H1 (cell line): Measurements from ENCODE around the gene TRIM9. TPM values are rescaled to one million over a fixed set of nuclear protein-coding genes. Genes with fewer than 3 reads are reported as not detected.

Source experiments
- CTCF ChIA-PET: fragments of 300-600 bp; sonication (Branson Sonifier 250); formaldehyde crosslinking; loops from one replicate; lab custom pipeline; 2021; ENCODE audit not compliant: partially characterized antibody; lab: Charles Lee
- POLR2A ChIA-PET: fragments of 300-600 bp; sonication (Branson Sonifier 250); formaldehyde crosslinking; loops from one replicate; lab custom pipeline; 2021; ENCODE audit warnings: inconsistent platforms; ENCODE audit not compliant: partially characterized antibody; lab: Charles Lee
- DNase-seq, 2 experiments: peaks; one replicate each; pipeline versions ENCODE4 v3.0.0 to v3.0.0-alpha.2; 2010 to 2022; ENCODE audit warnings: low spot score in 2 of 2, low read depth in 1 of 2, mixed read lengths in 1 of 2
- FAIRE-seq: peaks from 2 replicates; lab custom pipeline; 2011; peaks lifted over from hg19 to GRCh38; lab: Jason Lieb, UNC
- H2AFZ ChIP-seq: 2 replicates; pipeline ENCODE4 v1.8.1; 2012; ENCODE audit warnings: low read length, inconsistent platforms
- H2AK5ac ChIP-seq: 2 replicates; pipeline ENCODE4 v1.6.1; 2013; ENCODE audit warnings: low read depth, low read length
- H2BK120ac ChIP-seq: replicated peaks from 2 replicates; pipeline ENCODE3; 2013; ENCODE audit warnings: low read depth, low read length, inconsistent platforms
- H2BK12ac ChIP-seq: 2 replicates; pipeline ENCODE4 v1.6.1; 2013; ENCODE audit warnings: low read depth, low read length
- H2BK15ac ChIP-seq: 2 replicates; pipeline ENCODE4 v1.6.1; 2013; ENCODE audit warnings: low read length
- H2BK20ac ChIP-seq: 2 replicates; pipeline ENCODE4 v1.6.1; 2013; ENCODE audit warnings: low read length
- H2BK5ac ChIP-seq: 2 replicates; pipeline ENCODE4 v1.6.1; 2013; ENCODE audit warnings: low read depth, low read length
- H3K14ac ChIP-seq: 2 replicates; pipeline ENCODE4 v1.6.1; 2013; ENCODE audit warnings: inconsistent platforms; ENCODE audit not compliant: insufficient read length
- H3K18ac ChIP-seq: 2 replicates; pipeline ENCODE4 v1.6.1; 2013; ENCODE audit warnings: low read length; ENCODE audit errors: extremely low read depth
- H3K23ac ChIP-seq: 2 replicates; pipeline ENCODE4 v1.6.1; 2013; ENCODE audit warnings: inconsistent platforms; ENCODE audit not compliant: insufficient read length
- H3K23me2 ChIP-seq: 2 replicates; pipeline ENCODE4 v1.6.1; 2013; ENCODE audit warnings: low read depth, low read length
- H3K27ac ChIP-seq: 2 replicates; pipeline ENCODE4 v1.6.1; 2011; ENCODE audit warnings: low read depth, low read length, inconsistent platforms
- H3K27me3 ChIP-seq, 4 experiments: replicated peaks in 1 of 4; 1 replicate in 1 of 4; 2 replicates in 3 of 4; pipeline versions ENCODE4 v1.6.1 to v1.8.1; 2011 to 2013; ENCODE audit warnings: low read length in 3 of 4, mild to moderate bottlenecking in 3 of 4, inconsistent platforms in 2 of 4, mixed read lengths in 2 of 4, moderate library complexity in 1 of 4; ENCODE audit not compliant: control insufficient read depth in 3 of 4, insufficient read depth in 3 of 4; ENCODE audit errors: extremely low read depth in 1 of 4
- H3K36me3 ChIP-seq, 4 experiments: 2 replicates each; pipeline versions ENCODE4 v1.6.1 to v1.8.1; 2011 to 2013; ENCODE audit warnings: mild to moderate bottlenecking in 4 of 4, low read length in 3 of 4, moderate library complexity in 2 of 4, control low read depth in 1 of 4, inconsistent platforms in 1 of 4; ENCODE audit not compliant: insufficient read depth in 4 of 4, control insufficient read depth in 2 of 4
- H3K4ac ChIP-seq: replicated peaks from 2 replicates; pipeline ENCODE3; 2013; ENCODE audit warnings: low read length, low read depth, mixed read lengths, inconsistent platforms; ENCODE audit not compliant: insufficient read length
- H3K4me1 ChIP-seq, 4 experiments: replicated peaks in 1 of 4; 1 replicate in 1 of 4; 2 replicates in 3 of 4; pipeline versions ENCODE4 v1.6.1 to v1.8.1; 2011 to 2013; ENCODE audit warnings: low read length in 3 of 4, inconsistent platforms in 2 of 4, mixed read lengths in 1 of 4; ENCODE audit not compliant: insufficient read depth in 4 of 4, control insufficient read depth in 3 of 4
- H3K4me2 ChIP-seq, 2 experiments: 2 replicates each; pipeline versions ENCODE4 v1.6.1 to v1.8.1; 2011 to 2013; ENCODE audit warnings: low read depth in 2 of 2, low read length in 2 of 2, control low read depth in 1 of 2, inconsistent platforms in 1 of 2, mild to moderate bottlenecking in 1 of 2; ENCODE audit not compliant: insufficient read depth in 1 of 2
- H3K4me3 ChIP-seq, 4 experiments: fragments of 200-600, 300-600 bp in 1 of 4; sonication (generic), shearing (Covaris generic), sonication (Bioruptor Twin) in 1 of 4; 2 replicates each; pipeline versions ENCODE4 v1.5.1 to v1.8.1; 2011 to 2016; ENCODE audit warnings: low read length in 4 of 4, low read depth in 3 of 4, control low read depth in 2 of 4, inconsistent platforms in 2 of 4, mild to moderate bottlenecking in 2 of 4, mixed read lengths in 1 of 4, moderate library complexity in 1 of 4; ENCODE audit not compliant: insufficient read depth in 2 of 4; ENCODE audit errors: extremely low read depth in 1 of 4
- H3K56ac ChIP-seq: replicated peaks from 2 replicates; pipeline ENCODE3; 2013; ENCODE audit warnings: low read depth, mild to moderate bottlenecking, mixed read lengths, low read length, inconsistent platforms; ENCODE audit not compliant: insufficient read length
- H3K79me1 ChIP-seq: 2 replicates; pipeline ENCODE4 v1.6.1; 2013; ENCODE audit warnings: low read depth, low read length, control low read depth
- H3K79me2 ChIP-seq, 2 experiments: 2 replicates each; pipeline versions ENCODE4 v1.6.1 to v1.8.1; 2012 to 2013; ENCODE audit warnings: low read length in 2 of 2, mild to moderate bottlenecking in 2 of 2, inconsistent platforms in 1 of 2; ENCODE audit not compliant: insufficient read depth in 2 of 2, control insufficient read depth in 1 of 2
- H3K9ac ChIP-seq, 4 experiments: replicated peaks in 1 of 4; 1 replicate in 1 of 4; 2 replicates in 3 of 4; pipeline versions ENCODE4 v1.6.1 to v1.8.1; 2011 to 2013; ENCODE audit warnings: low read depth in 3 of 4, low read length in 3 of 4, control low read depth in 2 of 4, mild to moderate bottlenecking in 2 of 4, moderate library complexity in 2 of 4, inconsistent platforms in 1 of 4; ENCODE audit errors: extremely low read depth in 1 of 4
- H3K9me3 ChIP-seq, 2 experiments: 2 replicates each; pipeline versions ENCODE4 v1.6.1 to v1.8.1; 2012 to 2013; ENCODE audit warnings: mild to moderate bottlenecking in 2 of 2, moderate library complexity in 2 of 2, control low read depth in 1 of 2, inconsistent platforms in 1 of 2, low read depth in 1 of 2, low read length in 1 of 2, mixed read lengths in 1 of 2; ENCODE audit not compliant: insufficient read depth in 2 of 2
- H4K20me1 ChIP-seq, 2 experiments: replicated peaks in 1 of 2; 2 replicates each; pipeline versions ENCODE3 to v1.8.1; 2011 to 2013; ENCODE audit warnings: inconsistent platforms in 2 of 2, low read length in 2 of 2, mild to moderate bottlenecking in 1 of 2; ENCODE audit not compliant: insufficient read depth in 2 of 2, control insufficient read depth in 1 of 2
- H4K5ac ChIP-seq: 2 replicates; pipeline ENCODE4 v1.6.1; 2013; ENCODE audit warnings: low read length, low read depth, mixed read lengths, inconsistent platforms; ENCODE audit not compliant: insufficient read length
- H4K8ac ChIP-seq: 2 replicates; pipeline ENCODE4 v1.8.0; 2013; ENCODE audit warnings: mild to moderate bottlenecking, moderate library complexity, low read length, inconsistent platforms; ENCODE audit not compliant: insufficient read depth; ENCODE audit errors: extremely low read depth
- H4K91ac ChIP-seq: replicated peaks from 2 replicates; pipeline ENCODE3; 2013; ENCODE audit warnings: low read length, mixed read lengths, inconsistent platforms; ENCODE audit not compliant: insufficient read length
- ASH2L ChIP-seq: fragments of 200-600, 300-600 bp; sonication (generic); IDR thresholded peaks from one replicate; pipeline ENCODE4 v1.7.1; 2017; ENCODE audit warnings: low read length
- CTBP2 ChIP-seq: IDR thresholded peaks from 2 replicates; pipeline ENCODE4 v1.7.0; 2011; ENCODE audit warnings: borderline replicate concordance, mild to moderate bottlenecking, moderate library complexity, mixed read lengths, low read length; ENCODE audit not compliant: insufficient read depth, insufficient read length
- KDM4A ChIP-seq: IDR thresholded peaks from one replicate; pipeline ENCODE4 v1.7.1; 2012; ENCODE audit warnings: low read depth, mild to moderate bottlenecking, moderate library complexity, low read length, inconsistent platforms; ENCODE audit not compliant: severe bottlenecking
- RNF2 ChIP-seq: fragments of 200-900, 300-1000 bp; sonication (generic); IDR thresholded peaks from 2 replicates; pipeline ENCODE4 v1.7.1; 2016; ENCODE audit warnings: borderline replicate concordance, low read depth, mild to moderate bottlenecking, antibody characterized with exemption, low read length; ENCODE audit not compliant: poor library complexity, severe bottlenecking; ENCODE audit errors: missing control alignments
- SP4 ChIP-seq: IDR thresholded peaks from 2 replicates; pipeline ENCODE4 v1.6.1; 2012; ENCODE audit warnings: low read length, inconsistent platforms
- TAF1 ChIP-seq: IDR thresholded peaks from 2 replicates; pipeline ENCODE4 v1.6.1; 2011; ENCODE audit warnings: mild to moderate bottlenecking, low read depth, low read length
- TBP ChIP-seq: IDR thresholded peaks from 2 replicates; pipeline ENCODE4 v1.6.1; 2011; ENCODE audit warnings: low read depth, low read length, improper control_type of control experiment
- TCF12 ChIP-seq: IDR thresholded peaks from 2 replicates; pipeline ENCODE4 v1.6.1; 2011; ENCODE audit warnings: low read depth, mild to moderate bottlenecking, low read length
- YY1 ChIP-seq: IDR thresholded peaks from 2 replicates; pipeline ENCODE4 v1.6.1; 2011; ENCODE audit warnings: low read depth, mild to moderate bottlenecking, low read length
- polyA plus RNA-seq, 7 experiments: library from polyadenylated mRNA; depleted of rRNA in 3 of 7; stranded (reverse) in 5 of 7; unstranded in 2 of 7; fragments of >200 nt in 5 of 7; fragments of 200-250 nt in 2 of 7; gene quantifications; 1 replicate in 5 of 7; 2 replicates in 1 of 7; 4 replicates in 1 of 7; pipeline versions ENCODE4 v1.2.1 to v1.2.3, GENCODE V29; 2011 to 2013; ENCODE audit warnings: missing spikeins in 2 of 7, mixed read lengths in 2 of 7
- total RNA-seq: library from RNA; stranded (reverse); fragmentation: NEBNext Ultra II Directional; extraction: Animal tissue kit (Norgen Biotek cat#: 25700); gene quantifications from 2 replicates; pipeline ENCODE4 v1.2.1, GENCODE V29; 2021
- TF ChIP-seq, protein P1 (sequence below): IDR thresholded peaks from 2 replicates; pipeline ENCODE4 v1.6.1; 2012; ENCODE audit warnings: inconsistent platforms
- TF ChIP-seq, protein P2 (sequence below): IDR thresholded peaks from 2 replicates; pipeline ENCODE4 v1.6.1; 2012; ENCODE audit warnings: inconsistent platforms

TRIM9 gene
- total and polyA plus RNA-seq, 2 of the 8 experiments (the other 6 are each of a cell fraction or from before 2014, with no cell fraction given) = 2.7 to 5.4 TPM

DNA sequence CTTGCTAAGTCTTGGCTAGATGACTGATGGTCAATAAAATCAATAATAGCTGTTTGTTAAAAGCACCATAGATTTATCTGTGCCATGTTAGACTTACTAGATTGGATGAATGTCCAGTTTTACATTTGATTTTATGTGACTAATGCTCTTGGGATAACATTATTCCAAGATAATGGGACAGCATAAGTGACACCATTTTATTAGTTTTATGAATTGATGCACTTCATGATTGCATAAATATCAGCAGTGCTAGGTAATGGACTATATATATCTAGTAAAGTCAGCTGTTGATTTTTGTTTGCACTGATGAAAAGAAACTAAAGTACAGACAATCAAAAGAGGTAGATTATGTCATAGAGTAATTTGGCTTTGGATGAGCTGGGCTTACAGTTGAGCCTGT, 10.4 kb downstream of the TRIM9 start:
- no peaks in the 10 kb centered on the region for H3K9me3 ChIP-seq
- no peak overlapping the region for H3K4ac ChIP-seq
- no peak overlapping the region for H2BK20ac ChIP-seq
- no peak overlapping the region for H3K4me2 ChIP-seq
- no peaks in the 10 kb centered on the region for H3K79me2 ChIP-seq
- no peak for TF ChIP-seq RNF2
- TF ChIP-seq ASH2L = no peak
- TF ChIP-seq SP4 = no peak
- no peak for TF ChIP-seq KDM4A
- no peak for TF ChIP-seq TAF1
- TF ChIP-seq CTBP2 = no peak
- TF ChIP-seq, protein P1, sequence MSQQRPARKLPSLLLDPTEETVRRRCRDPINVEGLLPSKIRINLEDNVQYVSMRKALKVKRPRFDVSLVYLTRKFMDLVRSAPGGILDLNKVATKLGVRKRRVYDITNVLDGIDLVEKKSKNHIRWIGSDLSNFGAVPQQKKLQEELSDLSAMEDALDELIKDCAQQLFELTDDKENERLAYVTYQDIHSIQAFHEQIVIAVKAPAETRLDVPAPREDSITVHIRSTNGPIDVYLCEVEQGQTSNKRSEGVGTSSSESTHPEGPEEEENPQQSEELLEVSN = no peak
- TF ChIP-seq TBP = no peak
- TF ChIP-seq TCF12 = no peak
- TF ChIP-seq, protein P2, sequence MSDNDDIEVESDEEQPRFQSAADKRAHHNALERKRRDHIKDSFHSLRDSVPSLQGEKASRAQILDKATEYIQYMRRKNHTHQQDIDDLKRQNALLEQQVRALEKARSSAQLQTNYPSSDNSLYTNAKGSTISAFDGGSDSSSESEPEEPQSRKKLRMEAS = no peak
- TF ChIP-seq YY1 = no peak
- no peaks in the 10 kb centered on the region for H3K27me3 ChIP-seq
- H2BK15ac ChIP-seq = no peak overlapping the region
- no peak overlapping the region for H2AFZ ChIP-seq
- H3K9ac ChIP-seq = no peak overlapping the region
- H2BK5ac ChIP-seq = no peak overlapping the region
- H4K91ac ChIP-seq = no peak overlapping the region
- H3K4me3 ChIP-seq = no peak overlapping the region
- ChIA-PET POLR2A (no interaction called here), CTCF (interaction anchor here (1.1 to 2.0 kb wide), 4 partner anchors 8 to 20 kb away, joined by 3 to 6 read pairs (median 4); no protein-coding TSS in a partner anchor)
- H3K23ac ChIP-seq = no peak overlapping the region
- no peaks in the 10 kb centered on the region for H3K36me3 ChIP-seq
- no peak overlapping the region for H2BK12ac ChIP-seq
- H4K5ac ChIP-seq = no peak overlapping the region
- H2AK5ac ChIP-seq = no peak overlapping the region
- H2BK120ac ChIP-seq = no peak overlapping the region
- no peak overlapping the region for H3K14ac ChIP-seq
- DNase-seq = no peak
- no peaks in the 10 kb centered on the region for H4K20me1 ChIP-seq
- no peak overlapping the region for H3K18ac ChIP-seq
- H3K79me1 ChIP-seq = no peaks in the 10 kb centered on the region
- no peak overlapping the region for H3K56ac ChIP-seq
- no peak overlapping the region for H3K27ac ChIP-seq
- no peak for FAIRE-seq
- peaks cover 0 to 4% (median 2%) of the 10 kb centered on the region in 4 experiments; a peak in 2 of 7 replicates for H3K4me1 ChIP-seq
- no peak overlapping the region for H4K8ac ChIP-seq
- H3K23me2 ChIP-seq = no peaks in the 10 kb centered on the region
